ENCODE data around the gene PEG3.

- TF ChIP-seq USF2 (IDR thresholded peaks at IDR 0.05; ENCODE audit: low read depth, low read length) = no peak
- no peak for TF ChIP-seq RFX5 (IDR thresholded peaks at IDR 0.05; ENCODE audit: low read depth, low read length)
- TF ChIP-seq CTCF (conservative IDR thresholded peaks at IDR 0.05; ENCODE audit: low read depth, low read length) = no peak
- TF ChIP-seq RAD21 (IDR thresholded peaks at IDR 0.05; ENCODE audit: low read length) = no peak
- TF ChIP-seq CEBPB (IDR thresholded peaks at IDR 0.05; ENCODE audit: low read depth, low read length) = no peak
- TF ChIP-seq BHLHE40 (IDR thresholded peaks at IDR 0.05; ENCODE audit: low read depth, low read length) = no peak
- TF ChIP-seq MAFK (IDR thresholded peaks at IDR 0.05; ENCODE audit: low read depth, low read length) = no peak
These were observed 9.3 kb downstream of the PEG3 start for GRCh38 chr19:56831255-56831654.

Data from IMR-90 (cell line).